ENCODE measurements around the gene LDHB.

The LDHB gene

DNA sequence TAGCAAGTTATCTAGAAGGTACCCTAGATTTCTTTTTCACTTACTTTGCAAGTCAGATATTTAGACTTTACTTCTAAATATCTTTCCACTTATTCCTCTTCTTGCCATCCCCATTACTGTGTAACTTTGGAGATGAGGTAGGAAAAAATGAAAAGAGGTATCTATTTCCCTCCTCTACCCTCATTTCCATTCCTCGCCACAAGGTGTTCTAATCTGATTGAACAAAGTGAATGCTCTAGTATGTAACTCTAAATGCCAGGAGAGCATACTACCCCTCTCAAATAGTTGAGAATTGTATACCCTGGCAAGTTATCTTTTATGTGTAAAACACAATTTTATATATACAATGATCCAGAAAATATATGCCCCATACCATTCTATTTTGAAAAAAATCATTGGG is 1.7 kb upstream of the LDHB start:
- no peak for DNase-seq (ENCODE audit: low spot score)

DNA sequence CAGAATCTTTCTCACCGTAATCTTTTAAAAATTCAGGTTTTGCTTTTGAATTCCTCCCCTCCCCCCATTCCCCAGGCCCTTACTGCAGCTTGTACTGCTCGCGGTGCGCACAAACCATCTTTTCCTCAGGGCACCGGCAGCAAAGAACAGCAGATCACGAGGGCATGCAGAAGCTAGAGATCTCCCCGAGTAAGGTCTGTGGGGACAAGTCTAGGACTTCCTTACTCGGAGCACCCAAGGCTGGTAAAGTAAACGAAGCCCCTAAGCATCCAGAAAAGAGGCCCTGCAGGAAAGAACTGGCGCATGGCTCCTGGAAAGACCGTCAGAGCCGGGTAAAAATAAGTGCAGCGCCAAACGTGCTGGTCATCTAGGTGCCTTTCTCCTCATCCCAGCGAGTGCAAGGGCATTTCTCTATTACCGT is 727 bp downstream of the LDHB start:
- TF ChIP-seq CTCF (IDR thresholded peaks at IDR 0.05; ENCODE audit: extremely low read depth, missing control alignments), result no peak
- DNase-seq (ENCODE audit: low spot score), result peak; percentile 36

More for the DNA sequence above, 1.7 kb upstream of the LDHB start:
- TF ChIP-seq CTCF (IDR thresholded peaks at IDR 0.05; ENCODE audit: extremely low read depth, missing control alignments), result no peak

DNA sequence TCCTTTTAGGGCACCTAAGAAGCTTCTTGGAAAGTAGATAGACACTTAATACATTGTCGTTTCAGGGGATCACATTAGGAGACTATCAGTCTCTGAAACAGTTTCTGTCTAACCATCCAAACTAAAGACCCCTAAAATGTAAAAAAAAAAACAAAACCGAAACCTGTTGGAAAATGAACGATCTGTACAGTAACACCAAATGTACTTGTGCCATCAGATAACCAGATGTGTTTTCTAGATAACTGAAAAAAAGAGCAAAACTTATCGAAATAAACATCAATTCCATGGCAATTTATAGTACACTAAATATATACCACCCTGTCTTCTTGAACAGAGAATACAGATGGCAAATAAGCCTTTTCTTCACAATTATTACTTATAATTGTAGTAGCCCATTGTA is 2.1 kb downstream of the LDHB start:
- no peak for DNase-seq (ENCODE audit: low spot score)
- no peak for TF ChIP-seq CTCF (IDR thresholded peaks at IDR 0.05; ENCODE audit: extremely low read depth, missing control alignments)

- no peak for DNase-seq (ENCODE audit: low spot score)
- TF ChIP-seq CTCF (IDR thresholded peaks at IDR 0.05; ENCODE audit: extremely low read depth, missing control alignments), result no peak
These were observed 5.8 kb downstream of the LDHB start for GRCh38 chr12:21651821-21652220.

DNA sequence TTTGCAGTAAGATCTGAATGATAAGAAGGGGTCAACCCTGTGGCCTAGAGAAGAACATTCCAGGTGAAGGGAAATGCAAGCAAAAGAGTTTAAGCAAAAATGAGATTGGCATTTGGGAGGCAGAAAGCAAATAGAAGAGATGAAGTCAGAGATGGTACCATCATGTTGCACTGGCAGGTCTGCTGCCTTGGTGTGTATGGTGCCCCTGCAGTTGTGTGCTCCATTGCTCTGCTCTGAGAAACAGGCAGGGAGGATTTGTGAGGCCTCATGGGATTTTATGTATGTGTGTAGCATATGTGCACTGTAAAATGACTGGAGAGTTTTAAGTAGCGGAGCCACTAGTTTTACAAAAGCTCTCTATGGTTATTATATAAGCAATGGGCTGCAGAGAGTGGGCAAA is 6.6 kb downstream of the LDHB start:
- DNase-seq (ENCODE audit: low spot score), result no peak
- TF ChIP-seq CTCF (IDR thresholded peaks at IDR 0.05; ENCODE audit: extremely low read depth, missing control alignments), result no peak

- DNase-seq (ENCODE audit: low spot score), result no peak
- TF ChIP-seq CTCF (IDR thresholded peaks at IDR 0.05; ENCODE audit: extremely low read depth, missing control alignments), result no peak
These were observed 8.6 kb downstream of the LDHB start for GRCh38 chr12:21649034-21649433.

- no peak for DNase-seq (ENCODE audit: low spot score)
- TF ChIP-seq CTCF (IDR thresholded peaks at IDR 0.05; ENCODE audit: extremely low read depth, missing control alignments), result no peak
These were observed 9.3 kb downstream of the LDHB start for GRCh38 chr12:21648378-21648777.

Measured in GM20000 (cell line).